ENCODE data around the gene SNRNP48. TPM values are rescaled to one million over a fixed set of nuclear protein-coding genes. Genes with fewer than 3 reads are reported as not detected.

SNRNP48 gene
- total RNA-seq, 1 donor from 2014 or later, result 54.1 TPM

GRCh38 chr6:7642791-7643190, 52.8 kb downstream of the SNRNP48 start:
- no peaks in the 10 kb centered on the region for H3K27me3 ChIP-seq
- no peak overlapping the region for H3K4me2 ChIP-seq
- Mint-ChIP-seq H3K27me3 (ENCODE audit: insufficient read depth, low read depth) (peaks cover 3% of the 10 kb centered on the region), H3K4me3 (no peak overlapping the region), H3K36me3 (no peaks in the 10 kb centered on the region), H3K9me3 (no peaks in the 10 kb centered on the region), H3K27ac (no peak overlapping the region), H3K4me1 (no peaks in the 10 kb centered on the region)
- H3K79me2 ChIP-seq (ENCODE audit: low read depth), result no peaks in the 10 kb centered on the region
- TF ChIP-seq EZH2 (IDR thresholded peaks at IDR 0.05), result no peak
- TF ChIP-seq, protein P1, sequence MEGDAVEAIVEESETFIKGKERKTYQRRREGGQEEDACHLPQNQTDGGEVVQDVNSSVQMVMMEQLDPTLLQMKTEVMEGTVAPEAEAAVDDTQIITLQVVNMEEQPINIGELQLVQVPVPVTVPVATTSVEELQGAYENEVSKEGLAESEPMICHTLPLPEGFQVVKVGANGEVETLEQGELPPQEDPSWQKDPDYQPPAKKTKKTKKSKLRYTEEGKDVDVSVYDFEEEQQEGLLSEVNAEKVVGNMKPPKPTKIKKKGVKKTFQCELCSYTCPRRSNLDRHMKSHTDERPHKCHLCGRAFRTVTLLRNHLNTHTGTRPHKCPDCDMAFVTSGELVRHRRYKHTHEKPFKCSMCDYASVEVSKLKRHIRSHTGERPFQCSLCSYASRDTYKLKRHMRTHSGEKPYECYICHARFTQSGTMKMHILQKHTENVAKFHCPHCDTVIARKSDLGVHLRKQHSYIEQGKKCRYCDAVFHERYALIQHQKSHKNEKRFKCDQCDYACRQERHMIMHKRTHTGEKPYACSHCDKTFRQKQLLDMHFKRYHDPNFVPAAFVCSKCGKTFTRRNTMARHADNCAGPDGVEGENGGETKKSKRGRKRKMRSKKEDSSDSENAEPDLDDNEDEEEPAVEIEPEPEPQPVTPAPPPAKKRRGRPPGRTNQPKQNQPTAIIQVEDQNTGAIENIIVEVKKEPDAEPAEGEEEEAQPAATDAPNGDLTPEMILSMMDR (IDR thresholded peaks at IDR 0.05), result no peak
- no peak for TF ChIP-seq EZH2phosphoT487 (IDR thresholded peaks at IDR 0.05)
- H3K4me1 ChIP-seq, result no peaks in the 10 kb centered on the region
- DNase-seq (ENCODE audit: low spot score), result no peak
- no peak overlapping the region for H2AFZ ChIP-seq (replicated peaks)
- no peak overlapping the region for H3K27ac ChIP-seq
- H3K36me3 ChIP-seq, result no peaks in the 10 kb centered on the region
- no peaks in the 10 kb centered on the region for H3F3A ChIP-seq (ENCODE audit: low read depth)
- no peak overlapping the region for H3K9ac ChIP-seq
- H3K9me3 ChIP-seq (ENCODE audit: low read depth), result no peaks in the 10 kb centered on the region
- H3K4me3 ChIP-seq, result no peak overlapping the region
- H4K20me1 ChIP-seq (ENCODE audit: low read depth), result no peaks in the 10 kb centered on the region

GRCh38 chr6:7644417-7644816, 54.4 kb downstream of the SNRNP48 start:
- no peak overlapping the region for H3K9ac ChIP-seq
- no peaks in the 10 kb centered on the region for H3K4me1 Mint-ChIP-seq
- H3K4me3 Mint-ChIP-seq, result no peak overlapping the region
- no peak for DNase-seq (ENCODE audit: low spot score)
- no peaks in the 10 kb centered on the region for H3K79me2 ChIP-seq (ENCODE audit: low read depth)
- H3F3A ChIP-seq (ENCODE audit: low read depth), result no peaks in the 10 kb centered on the region
- H4K20me1 ChIP-seq (ENCODE audit: low read depth), result no peaks in the 10 kb centered on the region
- H3K4me3 ChIP-seq, result no peak overlapping the region
- H3K27ac Mint-ChIP-seq, result no peak overlapping the region
- H3K4me2 ChIP-seq, result no peak overlapping the region
- no peak overlapping the region for H3K27ac ChIP-seq
- no peak overlapping the region for H2AFZ ChIP-seq (replicated peaks)
- no peaks in the 10 kb centered on the region for H3K9me3 ChIP-seq (ENCODE audit: low read depth)
- no peaks in the 10 kb centered on the region for H3K36me3 Mint-ChIP-seq
- H3K4me1 ChIP-seq, result no peaks in the 10 kb centered on the region
- H3K27me3 ChIP-seq, result no peaks in the 10 kb centered on the region
- peaks cover 3% of the 10 kb centered on the region for H3K27me3 Mint-ChIP-seq (ENCODE audit: insufficient read depth, low read depth)
- TF ChIP-seq EZH2phosphoT487 (IDR thresholded peaks at IDR 0.05), result no peak
- no peaks in the 10 kb centered on the region for H3K36me3 ChIP-seq
- H3K9me3 Mint-ChIP-seq, result no peaks in the 10 kb centered on the region

DNA sequence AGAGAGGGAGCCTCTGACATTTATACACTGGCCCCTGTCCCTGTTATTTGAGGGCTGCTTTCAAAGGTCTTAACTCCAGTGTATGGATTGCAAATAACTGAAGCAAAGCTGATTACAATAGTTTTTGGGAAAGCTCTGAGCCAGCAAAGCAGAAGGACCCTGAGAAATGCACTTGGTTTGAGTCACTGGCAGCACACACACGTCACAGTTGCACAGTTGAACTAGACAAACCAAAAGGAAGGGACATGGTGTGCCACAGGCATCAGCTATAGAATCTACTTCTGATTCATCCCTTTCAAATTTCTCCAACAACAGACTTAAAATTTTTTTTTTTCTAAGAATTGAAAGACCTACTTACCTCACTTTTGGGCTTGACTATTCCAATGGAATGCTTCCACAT, 56.4 kb downstream of the SNRNP48 start:
- Histone ChIP-seq H3K4me3 (no peak overlapping the region), H2AFZ (replicated peaks) (no peak overlapping the region), H3K27ac (no peak overlapping the region), H3K9ac (no peak overlapping the region), H3K27me3 (no peaks in the 10 kb centered on the region), H3F3A (ENCODE audit: low read depth) (no peaks in the 10 kb centered on the region), H3K36me3 (no peaks in the 10 kb centered on the region), H4K20me1 (ENCODE audit: low read depth) (no peaks in the 10 kb centered on the region), H3K4me2 (no peak overlapping the region), H3K79me2 (ENCODE audit: low read depth) (no peaks in the 10 kb centered on the region), H3K4me1 (no peaks in the 10 kb centered on the region), H3K9me3 (ENCODE audit: low read depth) (no peaks in the 10 kb centered on the region)
- Mint-ChIP-seq H3K27me3 (ENCODE audit: insufficient read depth, low read depth) (peaks cover 3% of the 10 kb centered on the region), H3K27ac (no peak overlapping the region), H3K4me3 (no peak overlapping the region), H3K36me3 (no peaks in the 10 kb centered on the region), H3K4me1 (no peaks in the 10 kb centered on the region), H3K9me3 (no peaks in the 10 kb centered on the region)
- no peak for TF ChIP-seq EZH2phosphoT487 (IDR thresholded peaks at IDR 0.05)
- TF ChIP-seq, protein P1 (IDR thresholded peaks at IDR 0.05), result no peak
- TF ChIP-seq EZH2 (IDR thresholded peaks at IDR 0.05), result no peak
- DNase-seq (ENCODE audit: low spot score), result no peak

GRCh38 chr6:7647504-7647903, 57.5 kb downstream of the SNRNP48 start:
- Mint-ChIP-seq H3K4me1 (no peaks in the 10 kb centered on the region), H3K4me3 (peak overlapping the region; percentile 23), H3K9me3 (no peaks in the 10 kb centered on the region), H3K36me3 (no peaks in the 10 kb centered on the region), H3K27ac (no peak overlapping the region), H3K27me3 (ENCODE audit: insufficient read depth, low read depth) (peaks cover 5% of the 10 kb centered on the region)
- no peaks in the 10 kb centered on the region for H3K9me3 ChIP-seq (ENCODE audit: low read depth)
- no peaks in the 10 kb centered on the region for H3K27me3 ChIP-seq
- H3K9ac ChIP-seq, result no peak overlapping the region
- no peak for DNase-seq (ENCODE audit: low spot score)
- H3K4me2 ChIP-seq, result no peak overlapping the region
- no peaks in the 10 kb centered on the region for H3K36me3 ChIP-seq
- H3K27ac ChIP-seq, result no peak overlapping the region
- H3K4me1 ChIP-seq, result no peaks in the 10 kb centered on the region
- H3K4me3 ChIP-seq, result no peak overlapping the region
- no peak overlapping the region for H2AFZ ChIP-seq (replicated peaks)
- no peaks in the 10 kb centered on the region for H3K79me2 ChIP-seq (ENCODE audit: low read depth)
- no peaks in the 10 kb centered on the region for H3F3A ChIP-seq (ENCODE audit: low read depth)
- no peak for TF ChIP-seq EZH2phosphoT487 (IDR thresholded peaks at IDR 0.05)
- no peak for TF ChIP-seq EZH2 (IDR thresholded peaks at IDR 0.05)
- TF ChIP-seq, protein P1 (IDR thresholded peaks at IDR 0.05), result no peak
- H4K20me1 ChIP-seq (ENCODE audit: low read depth), result no peaks in the 10 kb centered on the region
